ENCODE results near the gene NAA50.

DNA sequence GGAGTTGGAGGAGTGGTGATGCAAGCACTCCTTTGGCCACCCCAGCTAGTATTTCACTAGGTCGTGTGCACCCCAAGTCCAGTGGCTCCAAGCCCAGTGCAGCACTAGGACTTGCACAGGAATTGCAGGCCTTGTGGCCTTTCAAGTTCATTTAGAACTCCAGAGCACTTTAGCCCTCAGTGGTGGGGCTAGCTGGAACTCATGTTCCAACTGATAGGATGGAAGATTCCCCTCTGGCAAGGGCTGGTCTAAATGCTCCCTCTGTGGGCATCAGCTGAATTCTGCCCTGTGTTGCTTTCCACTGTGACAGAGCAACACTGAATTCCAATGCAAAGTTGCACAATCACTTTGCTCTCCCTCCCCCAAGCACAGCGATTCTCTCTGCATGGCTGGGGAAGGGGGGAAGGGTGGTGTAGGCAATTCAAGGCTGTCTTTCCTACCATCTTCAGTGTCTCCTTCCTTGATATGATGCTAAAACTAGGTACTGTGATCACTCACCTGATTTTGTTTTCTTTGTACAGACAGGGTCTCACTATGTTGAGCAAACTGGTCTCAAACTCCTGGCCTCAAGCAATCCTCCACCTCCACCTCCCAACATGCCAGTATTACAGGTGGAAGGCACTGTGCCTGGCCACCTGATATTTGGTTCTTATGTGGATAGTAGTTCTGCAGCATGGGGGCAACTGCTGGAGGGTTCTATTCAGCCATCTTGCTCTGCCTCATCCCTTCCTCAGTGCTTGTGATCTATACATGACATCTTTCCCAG, 59.9 kb downstream of the NAA50 start:
- TF ChIP-seq, protein P1, sequence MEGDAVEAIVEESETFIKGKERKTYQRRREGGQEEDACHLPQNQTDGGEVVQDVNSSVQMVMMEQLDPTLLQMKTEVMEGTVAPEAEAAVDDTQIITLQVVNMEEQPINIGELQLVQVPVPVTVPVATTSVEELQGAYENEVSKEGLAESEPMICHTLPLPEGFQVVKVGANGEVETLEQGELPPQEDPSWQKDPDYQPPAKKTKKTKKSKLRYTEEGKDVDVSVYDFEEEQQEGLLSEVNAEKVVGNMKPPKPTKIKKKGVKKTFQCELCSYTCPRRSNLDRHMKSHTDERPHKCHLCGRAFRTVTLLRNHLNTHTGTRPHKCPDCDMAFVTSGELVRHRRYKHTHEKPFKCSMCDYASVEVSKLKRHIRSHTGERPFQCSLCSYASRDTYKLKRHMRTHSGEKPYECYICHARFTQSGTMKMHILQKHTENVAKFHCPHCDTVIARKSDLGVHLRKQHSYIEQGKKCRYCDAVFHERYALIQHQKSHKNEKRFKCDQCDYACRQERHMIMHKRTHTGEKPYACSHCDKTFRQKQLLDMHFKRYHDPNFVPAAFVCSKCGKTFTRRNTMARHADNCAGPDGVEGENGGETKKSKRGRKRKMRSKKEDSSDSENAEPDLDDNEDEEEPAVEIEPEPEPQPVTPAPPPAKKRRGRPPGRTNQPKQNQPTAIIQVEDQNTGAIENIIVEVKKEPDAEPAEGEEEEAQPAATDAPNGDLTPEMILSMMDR (conservative IDR thresholded peaks at IDR 0.05) = no peak
- no peak for TF ChIP-seq ZFX (IDR thresholded peaks at IDR 0.05)

Data from C4-2B (cell line).